ENCODE data around the gene TRIM62.

The TRIM62 gene

DNA sequence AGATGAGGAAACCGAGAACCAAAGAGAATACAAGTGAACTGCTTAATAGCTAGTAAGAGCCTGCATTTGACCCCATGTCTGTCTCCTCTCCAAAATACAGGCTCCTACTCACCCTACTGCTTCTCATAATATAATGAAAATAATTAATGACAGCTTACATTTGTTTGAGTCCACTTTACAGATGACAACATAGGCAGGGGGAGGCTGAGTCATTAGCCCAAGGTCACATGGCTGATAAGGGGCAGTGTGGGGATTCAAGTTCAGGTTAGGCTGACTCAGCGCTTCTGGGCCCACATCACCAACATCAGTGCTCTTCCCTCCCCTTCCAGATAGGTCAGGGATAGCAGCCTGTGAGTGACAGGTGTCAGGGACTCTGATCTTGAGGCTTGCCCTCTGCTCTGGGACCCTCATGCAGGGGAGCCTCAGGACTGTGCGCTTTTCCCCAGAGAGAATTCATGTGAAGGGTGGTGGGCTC, 84.7 kb downstream of the TRIM62 start:
- TF ChIP-seq TAF1 (IDR thresholded peaks at IDR 0.05; ENCODE audit: borderline replicate concordance, insufficient read depth, low read length) (no peak), POLR2AphosphoS5 (IDR thresholded peaks at IDR 0.05; ENCODE audit: low read depth, low read length) (no peak), SIN3A (IDR thresholded peaks at IDR 0.05; ENCODE audit: borderline replicate concordance, insufficient read depth, low read length) (no peak), FOXP2 (optimal IDR thresholded peaks at IDR 0.05; ENCODE audit: borderline replicate concordance, extremely low read depth, extremely low read length, insufficient read depth) (no peak)
- TF ChIP-seq, protein P1, sequence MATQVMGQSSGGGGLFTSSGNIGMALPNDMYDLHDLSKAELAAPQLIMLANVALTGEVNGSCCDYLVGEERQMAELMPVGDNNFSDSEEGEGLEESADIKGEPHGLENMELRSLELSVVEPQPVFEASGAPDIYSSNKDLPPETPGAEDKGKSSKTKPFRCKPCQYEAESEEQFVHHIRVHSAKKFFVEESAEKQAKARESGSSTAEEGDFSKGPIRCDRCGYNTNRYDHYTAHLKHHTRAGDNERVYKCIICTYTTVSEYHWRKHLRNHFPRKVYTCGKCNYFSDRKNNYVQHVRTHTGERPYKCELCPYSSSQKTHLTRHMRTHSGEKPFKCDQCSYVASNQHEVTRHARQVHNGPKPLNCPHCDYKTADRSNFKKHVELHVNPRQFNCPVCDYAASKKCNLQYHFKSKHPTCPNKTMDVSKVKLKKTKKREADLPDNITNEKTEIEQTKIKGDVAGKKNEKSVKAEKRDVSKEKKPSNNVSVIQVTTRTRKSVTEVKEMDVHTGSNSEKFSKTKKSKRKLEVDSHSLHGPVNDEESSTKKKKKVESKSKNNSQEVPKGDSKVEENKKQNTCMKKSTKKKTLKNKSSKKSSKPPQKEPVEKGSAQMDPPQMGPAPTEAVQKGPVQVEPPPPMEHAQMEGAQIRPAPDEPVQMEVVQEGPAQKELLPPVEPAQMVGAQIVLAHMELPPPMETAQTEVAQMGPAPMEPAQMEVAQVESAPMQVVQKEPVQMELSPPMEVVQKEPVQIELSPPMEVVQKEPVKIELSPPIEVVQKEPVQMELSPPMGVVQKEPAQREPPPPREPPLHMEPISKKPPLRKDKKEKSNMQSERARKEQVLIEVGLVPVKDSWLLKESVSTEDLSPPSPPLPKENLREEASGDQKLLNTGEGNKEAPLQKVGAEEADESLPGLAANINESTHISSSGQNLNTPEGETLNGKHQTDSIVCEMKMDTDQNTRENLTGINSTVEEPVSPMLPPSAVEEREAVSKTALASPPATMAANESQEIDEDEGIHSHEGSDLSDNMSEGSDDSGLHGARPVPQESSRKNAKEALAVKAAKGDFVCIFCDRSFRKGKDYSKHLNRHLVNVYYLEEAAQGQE (IDR thresholded peaks at IDR 0.05; ENCODE audit: insufficient read depth in 1 of 2, low read depth in 2 of 2, low read length in 2 of 2): no peak

DNA sequence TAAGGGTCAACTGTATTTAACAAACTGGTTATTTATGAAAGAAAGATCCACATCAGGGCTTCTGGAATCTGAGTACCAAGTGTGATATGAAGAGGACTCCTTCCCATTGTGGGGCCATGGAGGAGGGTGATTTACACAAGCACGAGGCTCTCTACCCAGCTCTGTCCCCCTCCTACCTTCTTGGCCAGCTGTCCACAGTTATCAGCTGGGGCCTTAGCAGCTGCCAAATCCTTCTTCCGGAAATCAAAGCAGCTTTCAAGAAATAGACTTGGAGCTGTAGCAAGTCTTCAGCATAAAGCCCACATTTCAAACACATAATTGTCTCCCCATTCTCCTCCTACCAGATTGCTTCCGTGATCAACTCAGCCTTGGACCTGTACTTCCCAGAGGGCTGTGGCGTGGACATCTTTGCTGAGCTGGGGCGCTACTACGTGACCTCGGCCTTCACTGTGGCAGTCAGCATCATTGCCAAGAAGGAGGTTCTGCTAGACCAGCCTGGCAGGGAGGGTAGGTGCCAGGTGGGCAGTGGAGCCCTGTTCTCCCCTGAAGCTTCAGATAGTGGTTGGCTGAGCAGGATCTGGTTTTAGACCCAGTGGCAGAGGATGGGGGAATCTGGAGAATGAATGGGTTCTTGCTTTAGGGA, 85.4 kb downstream of the TRIM62 start:
- TF ChIP-seq POLR2AphosphoS5 (IDR thresholded peaks at IDR 0.05; ENCODE audit: low read depth, low read length) (no peak), TAF1 (IDR thresholded peaks at IDR 0.05; ENCODE audit: borderline replicate concordance, insufficient read depth, low read length) (no peak), SIN3A (IDR thresholded peaks at IDR 0.05; ENCODE audit: borderline replicate concordance, insufficient read depth, low read length) (no peak), FOXP2 (optimal IDR thresholded peaks at IDR 0.05; ENCODE audit: borderline replicate concordance, extremely low read depth, extremely low read length, insufficient read depth) (no peak)
- TF ChIP-seq, protein P1 (IDR thresholded peaks at IDR 0.05; ENCODE audit: insufficient read depth in 1 of 2, low read depth in 2 of 2, low read length in 2 of 2): no peak
